ENCODE results near the gene MYOZ3.

DNA sequence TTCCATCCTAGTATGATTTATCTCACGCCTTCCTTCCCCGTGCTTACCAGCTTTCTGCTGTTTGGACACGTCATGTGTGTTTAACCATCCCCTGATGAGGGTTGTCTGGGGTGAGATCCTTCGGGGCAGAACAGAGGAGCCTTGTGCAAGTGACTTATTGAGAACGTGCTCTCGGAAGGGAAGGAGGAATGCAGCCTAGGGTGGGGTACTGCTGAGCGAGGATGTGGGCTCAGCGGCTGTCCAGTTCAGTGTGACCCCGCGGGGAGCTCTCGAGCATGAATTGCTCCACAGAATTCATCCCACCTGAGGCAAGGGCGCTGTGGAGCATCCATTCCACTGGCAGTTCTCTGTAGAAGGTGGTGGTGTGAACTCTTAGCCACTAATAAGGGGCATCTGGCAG, 4.0 kb downstream of the MYOZ3 start:
- TF ChIP-seq POLR2A (IDR thresholded peaks at IDR 0.05) (no peak), POLR2AphosphoS5 (IDR thresholded peaks at IDR 0.05) (no peak)
